HFF-Myc (cell line): ENCODE measurements around the gene PNPLA2.

Source experiments
- DNase-seq: peaks from one replicate; pipeline ENCODE4 v3.0.0-alpha.2; 2011; ENCODE audit warnings: low read depth; ENCODE audit errors: extremely low read depth
- H3K4me3 ChIP-seq: replicated peaks from 2 replicates; pipeline ENCODE4 v1.5.1; 2011; ENCODE audit warnings: low read depth, mild to moderate bottlenecking, control low read depth, low read length
- CTCF ChIP-seq: IDR thresholded peaks from 2 replicates; pipeline ENCODE4 v1.5.1; 2012; ENCODE audit warnings: mild to moderate bottlenecking, low read depth, low read length, control low read depth; ENCODE audit errors: missing control alignments

PNPLA2 gene

DNA sequence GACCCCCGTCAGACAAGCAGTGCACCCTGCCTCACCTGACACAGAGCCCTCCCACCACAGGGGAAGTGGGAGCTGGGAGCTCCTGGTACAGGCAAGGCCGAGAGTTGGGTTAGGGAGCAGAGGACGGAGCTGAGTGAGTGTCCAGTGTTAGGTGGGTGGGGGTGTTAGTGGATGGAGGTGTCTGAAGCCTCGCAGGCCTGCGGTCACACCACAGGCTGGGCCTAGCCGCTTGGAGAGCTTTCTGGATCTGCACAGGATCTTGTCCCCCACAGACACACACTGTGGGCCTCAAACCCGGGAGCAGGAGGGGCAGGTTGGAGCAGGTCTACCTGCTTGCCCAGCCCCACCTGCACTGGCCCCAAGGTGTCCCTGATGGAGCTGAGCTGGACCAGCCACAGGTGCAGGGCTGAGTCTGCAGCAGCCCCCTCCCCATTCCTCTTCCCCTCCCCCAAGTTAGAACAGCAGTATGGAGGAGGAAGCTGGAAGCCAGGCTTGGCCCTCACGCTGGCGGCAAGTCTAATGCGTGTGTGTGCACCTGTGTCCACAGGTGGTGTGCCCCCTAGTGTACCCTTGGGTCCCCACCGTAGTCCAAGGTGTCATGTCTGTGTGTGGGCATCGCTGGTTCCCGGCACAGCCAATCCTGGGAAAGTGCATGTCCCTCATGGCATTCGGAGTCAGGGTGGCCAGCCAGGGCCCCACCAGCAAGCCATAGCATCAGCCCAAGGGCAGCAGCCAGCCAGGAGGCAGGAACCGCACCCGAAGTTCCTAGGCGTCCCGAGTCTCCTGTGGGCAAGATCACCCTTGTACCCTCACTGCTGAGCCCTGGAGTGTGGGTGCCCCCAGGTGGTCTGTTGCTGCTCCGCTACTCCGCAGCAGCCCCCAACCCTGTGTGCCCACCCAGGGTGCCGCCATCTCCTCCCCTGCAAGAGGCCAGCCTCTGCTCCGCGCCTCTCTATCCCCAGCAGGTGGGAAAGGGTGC is 39.4 kb upstream of the PNPLA2 start:
- DNase-seq, result no peak
- no peak for TF ChIP-seq CTCF
- no peak overlapping the region for H3K4me3 ChIP-seq

GRCh38 chr11:779955-780532 is 38.7 kb upstream of the PNPLA2 start:
- H3K4me3 ChIP-seq, result no peak overlapping the region
- no peak for TF ChIP-seq CTCF

DNA sequence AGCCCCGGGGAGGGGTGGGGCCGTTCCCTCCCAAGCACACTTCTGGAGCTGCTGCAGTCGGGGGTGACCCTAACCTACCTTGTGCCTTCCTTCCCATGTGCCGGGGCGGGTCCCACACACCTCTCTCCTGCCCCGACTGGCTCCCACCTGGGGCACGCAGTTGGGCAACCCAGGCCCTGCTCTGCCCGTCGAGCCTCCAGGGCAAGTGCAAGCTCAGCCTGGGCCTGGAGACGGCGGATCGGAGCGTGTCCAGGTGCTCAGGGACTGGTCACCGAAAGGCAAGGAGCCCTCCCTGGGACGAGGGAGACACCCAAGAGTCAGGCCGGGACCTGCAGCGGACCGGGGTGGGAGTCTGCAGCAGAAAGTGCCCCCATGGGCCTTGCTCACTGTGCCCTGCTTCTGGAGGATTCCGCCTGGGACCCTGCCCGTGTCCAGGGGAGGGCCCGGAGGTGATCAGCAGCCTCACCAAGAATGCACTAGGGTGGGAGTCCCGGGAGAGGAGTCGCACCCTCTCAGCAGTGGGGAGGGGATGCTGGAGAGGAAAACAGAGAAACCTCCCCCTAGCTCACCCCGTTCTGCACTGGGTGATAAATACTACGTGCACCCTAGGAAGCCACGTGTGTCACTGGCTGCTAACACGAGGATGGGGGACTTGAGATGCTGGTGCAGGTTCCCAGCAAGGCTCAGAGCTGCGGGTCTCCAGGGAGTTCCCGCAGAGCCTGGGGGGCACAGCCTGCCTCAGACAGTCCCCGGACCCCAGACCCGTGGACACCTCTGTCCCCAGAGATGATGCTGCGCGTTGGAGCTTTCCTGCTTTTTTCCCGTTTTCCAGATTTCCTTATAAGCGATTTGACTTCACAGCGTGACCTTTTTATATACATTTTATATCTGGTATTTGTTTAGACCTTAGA is 36.2 kb upstream of the PNPLA2 start:
- DNase-seq, result no peak
- no peak for TF ChIP-seq CTCF
- H3K4me3 ChIP-seq, result no peak overlapping the region

More at GRCh38 chr11:779955-780532, 38.7 kb upstream of the PNPLA2 start:
- no peak for DNase-seq

DNA sequence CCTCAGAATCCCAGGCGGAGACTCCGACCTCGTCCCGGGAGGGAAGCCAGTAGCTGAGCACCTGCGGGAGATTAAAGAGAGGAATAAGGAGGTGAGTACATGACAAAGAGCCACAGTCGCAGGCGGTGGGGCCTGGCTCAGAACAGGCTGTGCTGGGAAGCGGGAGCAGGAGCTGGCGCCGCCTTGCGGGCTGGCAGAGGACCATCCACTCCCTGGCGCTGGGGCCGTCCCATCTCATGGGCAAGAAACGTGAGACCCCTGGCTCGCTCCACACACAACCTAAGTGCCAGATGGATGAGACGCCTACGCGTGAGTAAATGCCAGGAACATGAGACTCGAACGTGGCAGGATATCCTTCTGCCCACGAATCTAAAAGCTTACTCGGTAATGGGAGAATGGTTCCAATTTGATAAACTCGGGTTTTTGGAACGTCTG is 35.1 kb upstream of the PNPLA2 start:
- peak; percentile 85 for DNase-seq
- H3K4me3 ChIP-seq, result no peak overlapping the region
- peak; percentile 91 for TF ChIP-seq CTCF

- no peak for DNase-seq
- no peak for TF ChIP-seq CTCF
- H3K4me3 ChIP-seq, result no peak overlapping the region
Observed at GRCh38 chr11:786235-787083, 32.3 kb upstream of the PNPLA2 start.

- no peak for DNase-seq
- no peak for TF ChIP-seq CTCF
- no peak overlapping the region for H3K4me3 ChIP-seq
Observed at GRCh38 chr11:787084-787675, 31.5 kb upstream of the PNPLA2 start.
